Chondrocyte (in vitro differentiated cells): ENCODE results near the gene TTF2. TPM values are rescaled to one million over a fixed set of nuclear protein-coding genes. Genes with fewer than 3 reads are reported as not detected.

ENCODE experiments used
- DNase-seq: peaks from one replicate; pipeline ENCODE4 v3.0.0; 2021; ENCODE audit warnings: mixed read lengths, low spot score
- H3K27ac Mint-ChIP-seq: one replicate; pipeline ENCODE4 v1.8.0; 2021; ENCODE audit warnings: mild to moderate bottlenecking, moderate library complexity, mixed read lengths; ENCODE audit not compliant: unreplicated experiment
- H3K27me3 Mint-ChIP-seq: 2 replicates; pipeline ENCODE4 v1.8.0; 2021; ENCODE audit warnings: low read depth, mixed read lengths
- H3K36me3 Mint-ChIP-seq: 2 replicates; pipeline ENCODE4 v1.8.0; 2021; ENCODE audit warnings: low read depth, mixed read lengths
- H3K4me1 Mint-ChIP-seq: 2 replicates; pipeline ENCODE4 v1.8.0; 2021; ENCODE audit warnings: low read depth, mild to moderate bottlenecking, mixed read lengths
- H3K4me3 Mint-ChIP-seq: one replicate; pipeline ENCODE4 v1.8.0; 2021; ENCODE audit warnings: mild to moderate bottlenecking, moderate library complexity, mixed read lengths; ENCODE audit not compliant: unreplicated experiment
- H3K9me3 Mint-ChIP-seq: 2 replicates; pipeline ENCODE4 v1.8.0; 2021; ENCODE audit warnings: low read depth, mixed read lengths
- CTCF ChIP-seq: fragments of 200-600 bp; sonication (generic); IDR thresholded peaks from 2 replicates; pipeline ENCODE4 v1.5.0; 2021; ENCODE audit warnings: antibody characterized with exemption, mild to moderate bottlenecking, moderate library complexity
- long read RNA-seq: library from polyadenylated mRNA; stranded (forward); transcript quantifications from one replicate; pipeline ENCODE4 v2.0.0, GENCODE V29; 2021
- total RNA-seq: library from RNA; stranded (reverse); gene quantifications from 3 replicates; pipeline ENCODE4 v1.2.1, GENCODE V29; 2021

Gene TTF2
- total RNA-seq, result 16.3 to 21.4 TPM (median 16.4 TPM) in 3 replicates
- long read RNA-seq, full-length matches to known transcripts, result 3 of 7 reads
- long read RNA-seq, partial matches to known transcripts, result 3 of 7 reads
- long read RNA-seq, other reads (novel, unspliced or antisense), result 1 of 7 reads

GRCh38 chr1:117059678-117060440 lies at the start of gene TTF2:
TTF2 (plus strand) TSS chr1:117060326; CDS start chr1:117060347, 21 bp downstream.
- Mint-ChIP-seq H3K4me3 (no peak within 1 kb of the TSS), H3K27ac (peak within 1 kb of the TSS; percentile 32), H3K4me1 (peaks cover 14% of the 10 kb centered on the region), H3K9me3 (no peaks in the 10 kb centered on the region), H3K27me3 (no peaks in the 10 kb centered on the region), H3K36me3 (peaks cover 2% of the 10 kb centered on the region)
- DNase-seq, result peak; percentile 96
- TF ChIP-seq CTCF, result peak; percentile 60

- Mint-ChIP-seq H3K4me3 (no peak overlapping the region), H3K36me3 (no peaks in the 10 kb centered on the region), H3K27me3 (no peaks in the 10 kb centered on the region), H3K27ac (no peak overlapping the region), H3K4me1 (peaks cover 10% of the 10 kb centered on the region), H3K9me3 (no peaks in the 10 kb centered on the region)
- no peak for TF ChIP-seq CTCF
- DNase-seq, result no peak
These were observed 48.8 kb upstream of the TTF2 start for GRCh38 chr1:117011334-117011733.

- Mint-ChIP-seq H3K27me3 (no peaks in the 10 kb centered on the region), H3K27ac (no peak overlapping the region), H3K4me3 (no peak overlapping the region), H3K36me3 (no peaks in the 10 kb centered on the region), H3K9me3 (no peaks in the 10 kb centered on the region), H3K4me1 (peaks cover 13% of the 10 kb centered on the region)
- DNase-seq, result no peak
- TF ChIP-seq CTCF, result no peak
These were observed 46.7 kb upstream of the TTF2 start for GRCh38 chr1:117013309-117013858.

GRCh38 chr1:117014209-117014608 lies 45.9 kb upstream of the TTF2 start:
- no peaks in the 10 kb centered on the region for H3K36me3 Mint-ChIP-seq
- DNase-seq, result no peak
- TF ChIP-seq CTCF, result no peak
- H3K4me3 Mint-ChIP-seq, result no peak overlapping the region
- H3K9me3 Mint-ChIP-seq, result no peaks in the 10 kb centered on the region
- H3K27me3 Mint-ChIP-seq, result no peaks in the 10 kb centered on the region
- H3K4me1 Mint-ChIP-seq, result peaks cover 13% of the 10 kb centered on the region
- no peak overlapping the region for H3K27ac Mint-ChIP-seq

- DNase-seq, result no peak
- no peaks in the 10 kb centered on the region for H3K27me3 Mint-ChIP-seq
- no peak overlapping the region for H3K27ac Mint-ChIP-seq
- H3K9me3 Mint-ChIP-seq, result no peaks in the 10 kb centered on the region
- peaks cover 13% of the 10 kb centered on the region for H3K4me1 Mint-ChIP-seq
- H3K4me3 Mint-ChIP-seq, result no peak overlapping the region
- no peak for TF ChIP-seq CTCF
- no peaks in the 10 kb centered on the region for H3K36me3 Mint-ChIP-seq
These were observed 44.4 kb upstream of the TTF2 start for GRCh38 chr1:117015724-117016123.
